HTERT RPE-1 (cell line): Measurements from ENCODE around the gene TYRO3.

Experiments
- in situ Hi-C: fragments of 300-500 bp; cut with MboI; formaldehyde crosslinking; loops from 4 replicates; pipeline ENCODE4 v1.14.3; 2020; ENCODE audit warnings: low sequenced_read_pairs

Gene TYRO3

GRCh38 chr15:41558400-41559238 is at the start of gene TYRO3:
Gene TYRO3 (plus strand): TSS chr15:41559212. CDS start chr15:41559258, 46 bp downstream.
- in situ Hi-C loops = no loop called here

- in situ Hi-C loops = no loop called here
These were observed 48.3 kb upstream of the TYRO3 start for GRCh38 chr15:41510728-41511127.

DNA sequence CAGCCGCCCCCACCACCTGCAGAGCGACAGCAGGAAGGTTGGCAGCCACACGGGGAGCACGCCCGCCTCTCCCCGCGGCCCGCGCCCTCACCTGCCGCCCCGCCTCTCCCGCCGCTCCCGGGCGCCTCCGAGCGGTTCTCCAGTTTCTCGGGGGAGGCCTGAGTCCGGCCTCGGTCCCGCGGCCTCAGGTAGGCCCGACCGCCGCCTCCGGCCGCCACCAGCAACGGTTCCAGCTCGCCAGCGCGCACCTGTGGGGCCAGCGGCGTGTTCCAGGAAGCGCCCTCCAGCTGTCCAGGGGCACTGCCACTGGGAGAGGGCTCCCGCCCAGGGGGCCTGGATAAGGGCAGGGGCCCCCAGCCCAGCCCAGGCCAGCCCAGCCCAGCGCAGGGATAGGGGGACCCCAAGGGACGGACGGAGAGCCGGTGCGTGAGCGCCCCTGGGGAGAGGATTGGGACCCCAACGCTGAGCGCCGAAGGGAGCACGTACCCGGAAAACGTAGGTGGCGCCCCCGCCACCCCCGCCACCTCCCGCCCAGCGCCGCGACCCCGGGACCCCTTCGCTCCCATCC is 47.6 kb upstream of the TYRO3 start:
- in situ Hi-C loops = no loop called here

DNA sequence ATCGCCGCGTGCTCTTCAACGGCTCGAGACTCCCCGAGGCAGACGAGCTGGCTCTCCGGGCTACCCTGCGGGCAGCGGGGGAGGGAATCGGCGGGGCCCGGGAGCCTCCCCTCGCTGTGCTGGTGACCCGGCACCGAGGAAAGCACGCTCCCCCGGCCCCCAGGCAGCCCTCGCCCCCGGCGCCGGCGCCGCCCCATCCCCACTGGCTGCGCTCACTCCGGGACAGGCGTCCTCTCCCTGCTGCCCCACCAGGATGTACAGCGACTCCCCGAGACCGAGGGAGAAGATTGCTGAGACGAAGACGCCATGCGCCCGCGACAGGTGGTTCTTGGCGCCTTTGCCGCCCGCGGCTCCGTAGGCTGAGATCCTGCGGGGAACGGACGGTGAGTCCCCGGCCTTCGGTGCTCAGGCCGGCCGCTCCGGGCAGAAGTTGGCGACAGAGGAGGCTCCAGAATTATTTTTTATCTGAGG is 47.1 kb upstream of the TYRO3 start:
- in situ Hi-C loops = no loop called here

DNA sequence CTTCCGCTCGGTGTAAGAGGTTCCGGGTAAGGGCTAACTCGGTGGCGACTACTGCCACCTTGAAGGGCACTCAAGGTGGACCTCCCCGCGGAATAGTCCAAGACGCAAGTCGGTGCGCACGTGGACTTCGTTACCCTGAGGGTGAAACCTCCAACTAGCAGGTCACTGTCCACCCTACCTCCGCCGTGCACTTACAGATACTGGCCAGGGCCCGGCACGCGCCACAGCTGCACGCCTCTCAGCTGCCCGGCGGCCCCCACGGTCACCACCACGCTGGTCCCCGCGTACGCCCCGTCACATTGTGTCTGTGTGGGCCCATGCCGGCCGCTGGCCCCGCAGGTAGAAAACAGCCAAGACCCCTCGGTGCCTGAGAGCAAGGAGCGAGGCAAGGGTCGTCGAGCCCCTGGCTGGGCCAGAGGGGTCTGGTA is 46.5 kb upstream of the TYRO3 start:
- in situ Hi-C loops = no loop called here

- in situ Hi-C loops = no loop called here
These were observed 46.0 kb upstream of the TYRO3 start for GRCh38 chr15:41512940-41513505.

DNA sequence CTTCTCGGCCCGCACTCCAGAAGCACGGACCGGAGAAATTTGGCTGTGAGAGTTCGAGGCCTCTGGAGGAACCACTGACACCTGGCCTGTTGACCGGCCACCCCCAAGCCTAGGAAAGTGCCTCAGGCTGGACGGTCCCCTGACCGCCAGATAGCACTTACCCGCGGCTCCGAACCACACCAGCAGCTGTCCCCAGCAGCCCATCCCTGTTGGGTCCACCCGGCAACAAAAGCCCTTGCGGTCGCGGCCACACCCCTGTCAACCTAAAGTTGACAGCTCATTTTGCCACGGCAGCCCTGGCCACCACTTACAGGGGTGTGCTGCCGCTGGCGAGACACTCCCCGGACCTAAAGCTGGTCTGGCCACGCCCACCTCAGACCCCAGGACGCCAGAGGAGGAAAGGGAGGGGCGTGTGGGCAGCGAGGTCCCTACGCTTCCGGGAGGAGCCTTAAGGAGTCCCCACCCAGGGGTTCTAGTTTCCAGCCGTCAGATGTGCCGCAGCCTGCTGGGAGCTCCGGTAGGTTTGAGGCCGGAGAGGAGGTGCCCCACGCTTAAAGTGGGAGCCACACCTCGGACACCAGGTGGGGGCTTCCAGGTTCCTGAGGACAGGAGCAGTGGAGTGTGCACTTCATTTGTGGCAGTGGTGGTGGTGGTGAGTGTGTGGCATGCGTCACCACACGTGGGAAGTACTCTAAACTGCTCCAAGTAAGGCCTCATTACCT is 45.3 kb upstream of the TYRO3 start, which contains the start of gene LTK:
LTK (minus strand) TSS at position 322 of the 722 bp plus-strand sequence; CDS start at position 204, 118 bp downstream.
- in situ Hi-C loops = no loop called here

- in situ Hi-C loops = no loop called here
These were observed 41.0 kb upstream of the TYRO3 start for GRCh38 chr15:41517895-41518449.

GRCh38 chr15:41520636-41521035 is 38.4 kb upstream of the TYRO3 start:
- in situ Hi-C loops = no loop called here

DNA sequence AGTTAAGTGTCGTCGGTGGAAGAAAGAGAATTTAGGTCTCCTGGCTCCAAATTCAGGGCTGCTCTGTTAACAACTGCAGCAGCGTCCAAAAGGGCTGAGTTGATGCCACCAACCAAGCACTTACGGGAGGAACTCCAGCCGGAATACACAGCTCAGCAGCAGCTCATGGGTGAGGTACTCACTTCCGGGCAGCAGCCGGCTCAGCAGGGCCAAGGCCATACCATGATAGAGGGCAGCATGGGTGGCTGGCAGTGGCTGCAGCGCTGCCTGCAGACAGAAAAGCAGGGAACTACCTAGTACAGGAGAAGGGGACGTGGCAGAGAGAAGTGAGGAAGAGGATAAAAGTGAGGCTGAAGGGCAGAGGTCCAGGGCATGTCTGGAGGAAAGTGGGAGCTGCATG is 37.4 kb upstream of the TYRO3 start:
- in situ Hi-C loops = no loop called here

DNA sequence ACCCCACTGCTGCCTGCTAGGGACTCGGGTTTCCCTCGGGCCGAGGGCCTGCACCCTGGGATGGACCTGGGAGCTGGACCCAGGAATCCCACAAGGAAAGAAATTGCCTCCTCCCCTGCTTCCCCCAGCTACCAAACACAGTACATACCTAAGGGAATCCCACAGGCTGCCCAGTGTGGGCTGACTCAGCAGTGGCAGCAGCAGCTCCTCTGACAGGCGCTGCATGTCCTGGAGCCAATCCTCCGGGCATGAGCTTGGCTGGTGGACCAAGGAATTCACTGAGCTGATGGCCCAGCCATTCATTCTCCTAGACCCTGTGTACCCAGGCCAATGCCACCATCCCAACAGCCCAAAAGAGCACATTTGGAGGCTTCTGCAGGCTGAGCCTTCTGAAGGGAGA is 35.9 kb upstream of the TYRO3 start:
- in situ Hi-C loops = no loop called here

- in situ Hi-C loops = no loop called here
These were observed 28.6 kb upstream of the TYRO3 start for GRCh38 chr15:41530363-41530956.

DNA sequence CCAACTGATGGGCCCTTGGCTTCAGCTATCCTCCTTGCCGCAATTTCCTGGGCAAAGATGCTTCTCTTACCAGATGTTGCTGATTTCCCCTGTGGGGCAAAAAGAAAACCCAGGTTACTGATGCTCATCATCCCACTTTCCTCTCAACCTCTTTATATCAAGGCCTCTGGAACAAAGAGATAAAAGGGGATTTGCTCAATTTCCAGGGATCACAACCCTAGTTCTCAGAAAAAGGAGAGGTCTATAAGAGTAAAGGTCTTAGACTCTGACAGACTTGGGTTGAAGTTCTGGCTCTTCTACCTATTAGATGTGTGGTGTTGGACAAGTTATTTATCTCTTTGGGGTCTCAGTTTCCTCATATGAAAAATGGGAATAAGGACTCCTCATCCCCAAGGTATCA is 23.5 kb upstream of the TYRO3 start:
- in situ Hi-C loops = no loop called here

DNA sequence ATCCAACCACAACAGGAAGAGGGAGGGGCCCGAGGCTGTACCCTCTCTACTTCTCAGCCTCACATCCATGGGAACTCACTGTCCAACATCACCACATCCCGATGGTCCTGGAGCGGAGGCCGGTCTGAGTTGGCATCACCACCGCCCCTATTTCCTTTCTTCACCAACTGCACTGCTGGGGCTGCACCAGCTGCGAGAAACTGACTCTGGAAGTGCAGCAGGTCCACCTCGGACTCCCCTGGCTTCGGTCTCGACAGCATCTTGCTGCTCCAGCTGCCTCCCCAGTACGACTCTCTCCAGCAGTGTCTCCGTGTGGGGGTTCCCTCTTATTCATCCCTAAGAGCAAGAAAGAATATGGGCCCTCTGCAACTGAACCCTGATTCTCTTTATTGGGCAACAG is 22.1 kb upstream of the TYRO3 start:
- in situ Hi-C loops = no loop called here

DNA sequence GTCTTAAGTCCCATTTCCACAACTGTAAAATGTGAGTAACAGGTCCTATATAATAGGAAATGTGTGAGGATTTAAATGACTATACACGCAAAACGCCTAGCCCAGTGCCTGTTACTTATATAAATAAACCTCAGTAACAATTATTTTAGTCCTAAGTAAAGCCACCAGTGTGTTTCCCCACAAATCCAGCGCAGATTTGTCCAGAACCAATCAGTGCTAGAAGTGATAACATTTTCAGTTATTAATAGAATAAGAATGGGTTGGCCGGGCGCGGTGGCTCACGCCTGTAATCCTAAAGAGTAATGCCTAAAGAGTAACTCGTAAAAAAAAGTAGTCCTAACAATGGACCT is 15.5 kb upstream of the TYRO3 start:
- in situ Hi-C loops = no loop called here

GRCh38 chr15:41544650-41545015 is 14.4 kb upstream of the TYRO3 start:
- in situ Hi-C loops = no loop called here

- in situ Hi-C loops = no loop called here
These were observed 13.8 kb upstream of the TYRO3 start for GRCh38 chr15:41545218-41545617.

- in situ Hi-C loops = no loop called here
These were observed 11.9 kb upstream of the TYRO3 start for GRCh38 chr15:41546851-41547786.

DNA sequence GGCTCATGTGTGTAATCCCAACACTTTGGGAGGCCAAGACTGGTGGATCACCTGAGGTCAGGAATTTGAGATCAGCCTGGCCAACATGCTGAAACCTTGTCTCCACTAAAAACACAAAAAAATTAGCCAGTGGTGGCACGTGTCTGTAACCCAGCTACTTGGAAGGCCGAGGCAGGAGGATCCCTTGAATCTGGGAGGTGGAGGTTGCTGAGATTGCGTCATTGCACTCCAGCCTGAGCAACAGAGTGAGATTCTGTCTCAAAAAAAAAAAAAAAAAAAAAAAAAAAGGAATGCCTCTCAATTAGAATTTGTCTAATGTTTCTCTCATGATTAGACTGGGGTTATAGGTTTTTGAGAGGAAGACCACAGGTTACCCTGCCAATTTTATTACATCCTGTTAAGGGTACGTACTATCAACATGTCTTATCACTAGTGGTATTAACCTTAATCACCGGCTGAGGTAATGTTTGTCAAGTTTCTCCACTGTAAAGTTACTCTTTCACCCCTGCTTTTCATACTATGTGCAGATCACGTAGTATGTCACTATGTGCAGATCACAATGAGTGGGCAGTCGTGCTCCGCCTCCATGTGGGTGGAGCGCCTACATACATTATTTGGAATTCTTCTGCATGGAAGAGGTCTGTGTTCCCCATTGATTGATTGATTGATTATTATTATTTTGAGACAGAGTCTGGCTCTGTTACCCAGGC is 8.8 kb upstream of the TYRO3 start:
- in situ Hi-C loops = no loop called here
